Peyer's patch (tissue), 4 donors: ENCODE measurements around the gene SDE2. TPM values are rescaled to one million over a fixed set of nuclear protein-coding genes. Genes with fewer than 3 reads are reported as not detected.
"Not testable (repeated sequence)": the region's sequence is repeated elsewhere in the genome, so short reads cannot be mapped to it uniquely, and the experiment has no call there.

ENCODE experiments used
- DNase-seq, 3 donors: peaks; one replicate each; pipeline ENCODE4 v3.0.0-alpha.2; 2017 to 2019
- H3K27ac ChIP-seq, 4 donors: fragments of 200-600 bp; sonication (generic); one replicate each; pipeline ENCODE4 v1.5.1; 2016 to 2019
- H3K27me3 ChIP-seq, 2 donors: fragments of 200-600 bp; sonication (generic); one replicate each; pipeline ENCODE4 v1.5.1; 2019
- H3K36me3 ChIP-seq, 3 donors: fragments of 200-600 bp; sonication (generic); one replicate each; pipeline ENCODE4 v1.5.1; 2016 to 2019
- H3K4me1 ChIP-seq, 4 donors: fragments of 200-600 bp; sonication (generic); one replicate each; pipeline ENCODE4 v1.5.1; 2016 to 2019
- H3K4me3 ChIP-seq, 4 donors: fragments of 200-600 bp; sonication (generic); 1 replicate in 3 of 4; 2 replicates in 1 of 4; pipeline ENCODE4 v1.5.1; 2016 to 2019; ENCODE audit warnings: mild to moderate bottlenecking in 1 of 4
- H3K9me3 ChIP-seq, 4 donors: fragments of 200-600 bp; sonication (generic); one replicate each; pipeline ENCODE4 v1.5.1; 2016 to 2019; ENCODE audit warnings: mild to moderate bottlenecking in 1 of 4
- CTCF ChIP-seq, 6 experiments: fragments of 450-650 bp in 4 of 6; fragments of 200-600 bp in 2 of 6; sonication (generic) in 1 of 6; IDR thresholded peaks; one replicate each; pipeline ENCODE4 v1.5.1; 2017 to 2019; ENCODE audit warnings: antibody characterized with exemption in 6 of 6, mild to moderate bottlenecking in 3 of 6, moderate library complexity in 1 of 6
- POLR2A ChIP-seq, 2 donors: fragments of 450-650 bp; IDR thresholded peaks; one replicate each; pipeline ENCODE4 v1.5.1; 2017; ENCODE audit warnings: antibody characterized with exemption in 2 of 2, mild to moderate bottlenecking in 2 of 2, moderate library complexity in 2 of 2
- total RNA-seq, 4 donors: library from RNA; depleted of rRNA; stranded (reverse); fragments of >200 nt; gene quantifications; one replicate each; pipeline ENCODE4 v1.1.0, GENCODE V29; 2016

Gene SDE2
- total RNA-seq, 4 donors from 2014 or later, result 10.9 to 22.3 (median 15.8) TPM

GRCh38 chr1:225972344-225973152 lies 26.6 kb downstream of the SDE2 start:
- no peak overlapping the region for H3K27ac ChIP-seq
- H3K36me3 ChIP-seq, result no peaks in the 10 kb centered on the region
- no peak for DNase-seq
- no peaks in the 10 kb centered on the region for H3K9me3 ChIP-seq
- H3K4me1 ChIP-seq, result no peaks in the 10 kb centered on the region
- no peaks in the 10 kb centered on the region for H3K27me3 ChIP-seq
- H3K4me3 ChIP-seq, result no peak overlapping the region
- TF ChIP-seq POLR2A (IDR thresholded peaks at IDR 0.05) (no peak), CTCF (IDR thresholded peaks at IDR 0.05) (no peak)

GRCh38 chr1:225970592-225971157 lies 28.5 kb downstream of the SDE2 start:
- DNase-seq, H3K4me1 ChIP-seq, H3K4me3 ChIP-seq, H3K36me3 ChIP-seq, H3K27ac ChIP-seq, H3K9me3 ChIP-seq, H3K27me3 ChIP-seq: not testable (repeated sequence)

- not testable (repeated sequence) for H3K27ac ChIP-seq, H3K4me1 ChIP-seq, H3K4me3 ChIP-seq, DNase-seq, H3K36me3 ChIP-seq, H3K27me3 ChIP-seq, H3K9me3 ChIP-seq
Measured at GRCh38 chr1:225969751-225970150, 29.4 kb downstream of the SDE2 start.

GRCh38 chr1:225965231-225965630 lies 33.9 kb downstream of the SDE2 start:
- Histone ChIP-seq H3K27me3 (no peaks in the 10 kb centered on the region), H3K4me1 (no peaks in the 10 kb centered on the region), H3K9me3 (no peaks in the 10 kb centered on the region), H3K36me3 (no peaks in the 10 kb centered on the region), H3K27ac (no peak overlapping the region), H3K4me3 (no peak overlapping the region)
- no peak for TF ChIP-seq POLR2A (IDR thresholded peaks at IDR 0.05)
- TF ChIP-seq CTCF (IDR thresholded peaks at IDR 0.05), result no peak
- no peak for DNase-seq

- H3K4me1 ChIP-seq, result no peaks in the 10 kb centered on the region
- H3K9me3 ChIP-seq, result no peaks in the 10 kb centered on the region
- TF ChIP-seq CTCF (IDR thresholded peaks at IDR 0.05), result no peak
- TF ChIP-seq POLR2A (IDR thresholded peaks at IDR 0.05), result no peak
- H3K4me3 ChIP-seq, result no peak overlapping the region
- DNase-seq, result peak in 1 of 3 donors; percentile 5
- no peaks in the 10 kb centered on the region for H3K36me3 ChIP-seq
- H3K27ac ChIP-seq, result no peak overlapping the region
- H3K27me3 ChIP-seq, result no peaks in the 10 kb centered on the region
Measured at GRCh38 chr1:225963735-225964530, 35.2 kb downstream of the SDE2 start.

GRCh38 chr1:225962440-225962975 lies 36.6 kb downstream of the SDE2 start:
- peak; percentile 60 to 77 (median 76) for DNase-seq

More at GRCh38 chr1:225962440-225962975, 36.6 kb downstream of the SDE2 start:
- no peaks in the 10 kb centered on the region for H3K36me3 ChIP-seq
- TF ChIP-seq POLR2A (IDR thresholded peaks at IDR 0.05), result no peak
- peak in 5 of 6 experiments; percentile 56 to 68 (median 59) for TF ChIP-seq CTCF (IDR thresholded peaks at IDR 0.05)
- no peaks in the 10 kb centered on the region for H3K9me3 ChIP-seq
- H3K27ac ChIP-seq, result no peak overlapping the region
- H3K27me3 ChIP-seq, result no peaks in the 10 kb centered on the region
- no peaks in the 10 kb centered on the region for H3K4me1 ChIP-seq
- no peak overlapping the region for H3K4me3 ChIP-seq
